BE2C (cell line): ENCODE measurements around the gene ASB3.

Source experiments
- DNase-seq: peaks from one replicate; pipeline ENCODE4 v3.0.0-alpha.2; 2020
- H3K27me3 ChIP-seq: fragments of 250-450 bp; sonication (Bioruptor Pico); 2 replicates; pipeline ENCODE4 v1.5.1; 2020; ENCODE audit warnings: mild to moderate bottlenecking
- H3K36me3 ChIP-seq: fragments of 250-450 bp; sonication (Bioruptor Pico); 2 replicates; pipeline ENCODE4 v1.5.1; 2020; ENCODE audit warnings: mild to moderate bottlenecking
- H3K4me1 ChIP-seq: fragments of 250-450 bp; sonication (Bioruptor Pico); 2 replicates; pipeline ENCODE4 v1.5.1; 2020
- H3K4me3 ChIP-seq: 2 replicates; pipeline ENCODE4 v1.5.1; 2011; ENCODE audit warnings: low read depth, low read length
- H3K9me3 ChIP-seq: fragments of 250-450 bp; sonication (Bioruptor Pico); 2 replicates; pipeline ENCODE4 v1.5.1; 2020
- CTCF ChIP-seq: IDR thresholded peaks from 2 replicates; pipeline ENCODE4 v1.5.1; 2012; ENCODE audit warnings: mild to moderate bottlenecking, low read depth, low read length

ASB3 gene

DNA sequence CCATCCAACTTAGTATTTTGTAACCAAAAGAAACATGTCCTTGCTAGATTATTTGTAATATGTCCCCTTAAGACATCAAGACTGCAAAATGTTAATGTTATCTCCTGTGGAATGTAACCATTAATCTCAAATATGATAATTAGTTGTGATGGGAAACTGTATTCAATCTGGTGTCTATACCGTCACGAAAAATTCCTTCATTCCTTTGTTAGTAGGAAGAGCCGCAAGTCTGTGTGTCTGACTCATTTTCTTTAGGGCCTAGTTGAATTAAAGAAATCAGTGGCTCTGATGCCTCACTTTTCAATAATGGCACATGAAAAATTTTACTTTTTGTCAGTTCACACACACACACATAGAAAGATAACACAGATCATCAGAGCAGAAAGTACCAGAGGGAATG is 146.3 kb downstream of the ASB3 start:
- DNase-seq: no peak

DNA sequence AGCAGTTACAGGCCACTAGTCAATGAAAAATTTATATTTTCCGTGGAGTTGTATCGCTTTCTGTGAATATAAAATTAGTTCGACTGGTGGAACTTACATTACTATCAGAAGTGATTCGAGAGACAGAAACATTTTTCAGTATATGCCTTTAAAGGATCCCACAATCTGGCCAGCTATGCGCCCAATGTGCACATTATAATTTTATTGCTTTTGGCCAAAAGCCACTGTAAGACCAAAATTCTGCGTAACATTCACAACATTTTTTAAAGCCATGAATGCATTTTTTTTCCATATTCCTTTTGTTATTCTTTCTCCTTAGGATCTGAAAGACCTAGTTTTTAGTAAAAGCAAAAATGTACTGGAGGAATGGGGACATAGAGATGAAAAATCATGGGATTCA is 150.2 kb downstream of the ASB3 start:
- H3K27me3 ChIP-seq: no peaks in the 10 kb centered on the region
- no peak for DNase-seq
- no peaks in the 10 kb centered on the region for H3K9me3 ChIP-seq
- no peaks in the 10 kb centered on the region for H3K4me1 ChIP-seq
- no peak overlapping the region for H3K4me3 ChIP-seq
- no peaks in the 10 kb centered on the region for H3K36me3 ChIP-seq
- TF ChIP-seq CTCF: no peak

More for the DNA sequence above, 146.3 kb downstream of the ASB3 start:
- Histone ChIP-seq H3K36me3 (no peaks in the 10 kb centered on the region), H3K4me3 (no peak overlapping the region), H3K27me3 (no peaks in the 10 kb centered on the region), H3K4me1 (no peaks in the 10 kb centered on the region), H3K9me3 (no peaks in the 10 kb centered on the region)
- no peak for TF ChIP-seq CTCF

DNA sequence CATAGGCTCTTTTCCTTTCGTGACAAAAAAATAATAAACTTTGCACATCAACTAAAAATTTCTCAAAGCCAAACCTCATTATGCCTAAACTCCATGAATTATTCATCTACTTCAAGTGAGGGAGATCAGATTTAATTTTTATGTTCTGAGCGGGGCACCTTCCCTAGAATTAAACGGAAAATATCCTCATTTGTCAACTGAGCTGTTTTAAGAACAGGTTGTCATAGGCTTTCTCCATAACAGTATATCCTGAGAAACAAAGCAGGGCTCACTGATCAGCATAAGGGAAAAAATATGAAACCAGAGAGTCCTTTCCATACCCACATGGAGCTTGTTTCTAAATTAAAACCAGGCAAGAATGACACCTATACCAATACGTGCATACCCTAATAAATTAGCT is 150.6 kb downstream of the ASB3 start:
- no peaks in the 10 kb centered on the region for H3K36me3 ChIP-seq
- H3K9me3 ChIP-seq: no peaks in the 10 kb centered on the region
- no peak for DNase-seq
- no peak for TF ChIP-seq CTCF
- no peaks in the 10 kb centered on the region for H3K27me3 ChIP-seq
- H3K4me1 ChIP-seq: no peaks in the 10 kb centered on the region
- no peak overlapping the region for H3K4me3 ChIP-seq

GRCh38 chr2:53635694-53636093 is 151.1 kb downstream of the ASB3 start:
- no peak overlapping the region for H3K4me3 ChIP-seq
- no peak for TF ChIP-seq CTCF
- DNase-seq: no peak

GRCh38 chr2:53633441-53633840 is 153.3 kb downstream of the ASB3 start:
- Histone ChIP-seq H3K4me1 (no peaks in the 10 kb centered on the region), H3K9me3 (no peaks in the 10 kb centered on the region), H3K4me3 (no peak overlapping the region), H3K27me3 (no peaks in the 10 kb centered on the region), H3K36me3 (no peaks in the 10 kb centered on the region)
- DNase-seq: peak; percentile 34
- TF ChIP-seq CTCF: no peak

More at GRCh38 chr2:53635694-53636093, 151.1 kb downstream of the ASB3 start:
- Histone ChIP-seq H3K27me3 (no peaks in the 10 kb centered on the region), H3K4me1 (no peaks in the 10 kb centered on the region), H3K36me3 (no peaks in the 10 kb centered on the region), H3K9me3 (no peaks in the 10 kb centered on the region)

DNA sequence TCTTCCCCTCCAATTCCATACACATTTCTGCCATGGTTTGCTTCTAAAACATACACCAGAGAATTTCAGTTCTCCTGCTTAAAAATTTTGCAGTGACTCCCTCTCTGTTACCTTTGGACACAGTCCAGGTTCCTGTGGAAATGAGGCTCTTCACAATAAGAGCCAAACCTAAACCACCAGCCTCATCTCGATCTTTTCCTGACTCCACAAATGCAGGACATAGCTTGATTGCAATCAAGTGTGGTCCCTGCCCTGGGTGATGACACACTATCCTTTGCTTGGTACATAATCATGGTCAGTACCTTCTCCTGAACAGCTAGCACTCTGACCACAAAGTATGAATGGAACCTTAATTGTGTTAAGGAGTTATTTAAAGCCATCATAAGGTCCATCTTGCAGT is 154.0 kb downstream of the ASB3 start:
- no peaks in the 10 kb centered on the region for H3K36me3 ChIP-seq
- no peak for DNase-seq

More for the DNA sequence above, 154.0 kb downstream of the ASB3 start:
- H3K27me3 ChIP-seq: no peaks in the 10 kb centered on the region
- H3K4me1 ChIP-seq: no peaks in the 10 kb centered on the region
- H3K4me3 ChIP-seq: no peak overlapping the region
- no peaks in the 10 kb centered on the region for H3K9me3 ChIP-seq
- TF ChIP-seq CTCF: no peak
